Prostate gland (tissue), 2 donors: ENCODE results near the gene CHCHD3.

ENCODE experiments used
- POLR2A ChIP-seq: fragments of 450-650 bp; IDR thresholded peaks from one replicate; pipeline ENCODE4 v1.6.1; 2016; ENCODE audit warnings: antibody characterized with exemption, mild to moderate bottlenecking
- POLR2AphosphoS5 ChIP-seq: sonication (generic); formaldehyde crosslinking; IDR thresholded peaks from one replicate; pipeline ENCODE4 v1.6.1; 2017; ENCODE audit warnings: antibody characterized with exemption
- TF ChIP-seq, protein P1 (sequence below), 4 experiments: fragments of 200-600 bp in 2 of 4; fragments of 450-650 bp in 2 of 4; sonication (generic) in 2 of 4; IDR thresholded peaks; 1 replicate in 3 of 4; 2 replicates in 1 of 4; pipeline ENCODE4 v1.5.1; 2016 to 2019; ENCODE audit warnings: antibody characterized with exemption in 4 of 4, mild to moderate bottlenecking in 2 of 4, moderate library complexity in 2 of 4

DNA sequence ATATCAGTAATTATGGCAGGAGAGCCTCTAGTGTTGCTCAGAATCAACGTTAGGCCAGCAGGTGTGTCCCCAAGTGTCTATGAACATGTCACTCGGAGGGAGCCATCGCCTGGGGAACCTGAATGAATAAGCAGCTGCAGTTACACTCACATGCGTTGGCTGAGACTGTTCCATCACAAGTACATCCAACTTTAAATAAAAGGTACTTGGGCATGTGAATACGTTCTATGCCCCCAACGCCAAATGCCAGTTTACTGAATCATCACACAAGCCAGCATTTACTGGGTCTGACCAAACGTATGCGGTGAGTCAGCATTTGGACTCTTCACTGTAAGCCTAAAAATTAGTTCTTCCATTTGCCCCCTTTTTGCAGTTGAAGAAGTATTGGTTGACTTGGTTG lies 298.1 kb downstream of the CHCHD3 start:
- TF ChIP-seq, protein P1, sequence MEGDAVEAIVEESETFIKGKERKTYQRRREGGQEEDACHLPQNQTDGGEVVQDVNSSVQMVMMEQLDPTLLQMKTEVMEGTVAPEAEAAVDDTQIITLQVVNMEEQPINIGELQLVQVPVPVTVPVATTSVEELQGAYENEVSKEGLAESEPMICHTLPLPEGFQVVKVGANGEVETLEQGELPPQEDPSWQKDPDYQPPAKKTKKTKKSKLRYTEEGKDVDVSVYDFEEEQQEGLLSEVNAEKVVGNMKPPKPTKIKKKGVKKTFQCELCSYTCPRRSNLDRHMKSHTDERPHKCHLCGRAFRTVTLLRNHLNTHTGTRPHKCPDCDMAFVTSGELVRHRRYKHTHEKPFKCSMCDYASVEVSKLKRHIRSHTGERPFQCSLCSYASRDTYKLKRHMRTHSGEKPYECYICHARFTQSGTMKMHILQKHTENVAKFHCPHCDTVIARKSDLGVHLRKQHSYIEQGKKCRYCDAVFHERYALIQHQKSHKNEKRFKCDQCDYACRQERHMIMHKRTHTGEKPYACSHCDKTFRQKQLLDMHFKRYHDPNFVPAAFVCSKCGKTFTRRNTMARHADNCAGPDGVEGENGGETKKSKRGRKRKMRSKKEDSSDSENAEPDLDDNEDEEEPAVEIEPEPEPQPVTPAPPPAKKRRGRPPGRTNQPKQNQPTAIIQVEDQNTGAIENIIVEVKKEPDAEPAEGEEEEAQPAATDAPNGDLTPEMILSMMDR (IDR thresholded peaks at IDR 0.05): no peak
- no peak for TF ChIP-seq POLR2A
- TF ChIP-seq POLR2AphosphoS5: no peak
